Activated CD4-positive, alpha-beta T cell treated with anti-CD3 and anti-CD28 coated beads for 48 hours (primary cell): Measurements from ENCODE around the gene KSR2.
"Not testable (repeated sequence)": the region's sequence is repeated elsewhere in the genome, so short reads cannot be mapped to it uniquely, and the experiment has no call there.

ENCODE experiments used
- DNase-seq: peaks from one replicate; pipeline ENCODE4 v3.0.0-alpha.2; 2020

KSR2 gene

GRCh38 chr12:117742721-117743120, 226.1 kb downstream of the KSR2 start:
- DNase-seq: no peak

- DNase-seq: no peak
Measured at GRCh38 chr12:117738233-117738632, 230.6 kb downstream of the KSR2 start.

- DNase-seq: no peak
Measured at GRCh38 chr12:117733549-117733805, 235.3 kb downstream of the KSR2 start.

GRCh38 chr12:117732761-117733548, 235.8 kb downstream of the KSR2 start:
- no peak for DNase-seq

- not testable (repeated sequence) for DNase-seq
Measured at GRCh38 chr12:117731131-117731530, 237.7 kb downstream of the KSR2 start.

GRCh38 chr12:117727301-117727700, 241.5 kb downstream of the KSR2 start:
- no peak for DNase-seq

GRCh38 chr12:117724543-117724942, 244.2 kb downstream of the KSR2 start:
- DNase-seq: no peak

- DNase-seq: no peak
Measured at GRCh38 chr12:117718559-117718958, 250.2 kb downstream of the KSR2 start.

GRCh38 chr12:117718141-117718540, 250.6 kb downstream of the KSR2 start:
- DNase-seq: no peak

GRCh38 chr12:117714203-117714602, 254.6 kb downstream of the KSR2 start:
- no peak for DNase-seq

GRCh38 chr12:117710121-117710520, 258.7 kb downstream of the KSR2 start:
- no peak for DNase-seq

GRCh38 chr12:117707861-117708260, 260.9 kb downstream of the KSR2 start:
- DNase-seq: no peak

- DNase-seq: no peak
Measured at GRCh38 chr12:117703584-117703983, 265.2 kb downstream of the KSR2 start.

- DNase-seq: no peak
Measured at GRCh38 chr12:117702741-117703140, 266.0 kb downstream of the KSR2 start.

- no peak for DNase-seq
Measured at GRCh38 chr12:117699575-117699974, 269.2 kb downstream of the KSR2 start.

GRCh38 chr12:117699118-117699517, 269.7 kb downstream of the KSR2 start:
- DNase-seq: no peak

GRCh38 chr12:117695956-117696355, 272.8 kb downstream of the KSR2 start:
- DNase-seq: no peak

- no peak for DNase-seq
Measured at GRCh38 chr12:117692512-117692911, 276.3 kb downstream of the KSR2 start.

- no peak for DNase-seq
Measured at GRCh38 chr12:117689857-117690256, 278.9 kb downstream of the KSR2 start.

- DNase-seq: no peak
Measured at GRCh38 chr12:117688446-117688845, 280.3 kb downstream of the KSR2 start.

GRCh38 chr12:117686911-117687377, 281.8 kb downstream of the KSR2 start:
- no peak for DNase-seq

- no peak for DNase-seq
Measured at GRCh38 chr12:117686210-117686609, 282.6 kb downstream of the KSR2 start.

GRCh38 chr12:117685110-117685926, 283.5 kb downstream of the KSR2 start:
- no peak for DNase-seq

GRCh38 chr12:117684471-117684870, 284.3 kb downstream of the KSR2 start:
- no peak for DNase-seq
